ENCODE results near the gene FCER1A. TPM values are rescaled to one million over a fixed set of nuclear protein-coding genes. Genes with fewer than 3 reads are reported as not detected.

FCER1A gene
- polyA plus RNA-seq (ENCODE audit: insufficient read length in 4 of 4), result under 1 TPM; 0.27 to 0.81 (median 0.37) TPM

DNA sequence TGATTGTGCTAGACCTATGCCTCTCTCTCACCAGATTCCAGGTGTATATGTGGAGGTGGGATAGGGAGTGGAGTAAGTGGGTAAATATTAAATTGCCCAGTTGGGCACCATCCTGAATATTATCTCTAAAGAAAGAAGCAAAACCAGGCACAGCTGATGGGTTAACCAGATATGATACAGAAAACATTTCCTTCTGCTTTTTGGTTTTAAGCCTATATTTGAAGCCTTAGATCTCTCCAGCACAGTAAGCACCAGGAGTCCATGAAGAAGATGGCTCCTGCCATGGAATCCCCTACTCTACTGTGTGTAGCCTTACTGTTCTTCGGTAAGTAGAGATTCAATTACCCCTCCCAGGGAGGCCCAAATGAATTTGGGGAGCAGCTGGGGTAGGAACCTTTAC, at the start of gene FCER1A:
FCER1A (plus strand) TSS at position 242 of the 400 bp plus-strand sequence; CDS start at position 271, 29 bp downstream.
- no peak for DNase-seq (ENCODE audit: low read depth in 4 of 4, low spot score in 2 of 4)

DNA sequence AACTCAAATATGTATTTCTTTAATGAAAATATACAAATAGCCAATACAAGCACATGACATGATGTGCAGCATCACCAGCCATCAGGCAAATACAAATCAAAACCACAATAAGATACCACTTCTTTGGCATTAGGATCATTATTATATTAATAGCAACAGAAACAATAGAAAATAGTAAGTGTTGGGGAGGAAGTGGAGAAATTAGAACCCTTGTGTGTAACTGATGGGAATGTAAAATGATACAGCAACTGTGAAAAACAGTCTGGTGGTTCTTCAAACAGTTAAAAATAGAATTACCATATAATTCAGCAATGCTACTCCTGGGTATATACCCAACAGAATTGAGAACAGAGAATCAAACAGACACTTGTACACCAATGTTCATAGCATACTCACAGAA, 40.8 kb upstream of the FCER1A start:
- DNase-seq (ENCODE audit: low read depth in 4 of 4, low spot score in 2 of 4), result no peak

DNA sequence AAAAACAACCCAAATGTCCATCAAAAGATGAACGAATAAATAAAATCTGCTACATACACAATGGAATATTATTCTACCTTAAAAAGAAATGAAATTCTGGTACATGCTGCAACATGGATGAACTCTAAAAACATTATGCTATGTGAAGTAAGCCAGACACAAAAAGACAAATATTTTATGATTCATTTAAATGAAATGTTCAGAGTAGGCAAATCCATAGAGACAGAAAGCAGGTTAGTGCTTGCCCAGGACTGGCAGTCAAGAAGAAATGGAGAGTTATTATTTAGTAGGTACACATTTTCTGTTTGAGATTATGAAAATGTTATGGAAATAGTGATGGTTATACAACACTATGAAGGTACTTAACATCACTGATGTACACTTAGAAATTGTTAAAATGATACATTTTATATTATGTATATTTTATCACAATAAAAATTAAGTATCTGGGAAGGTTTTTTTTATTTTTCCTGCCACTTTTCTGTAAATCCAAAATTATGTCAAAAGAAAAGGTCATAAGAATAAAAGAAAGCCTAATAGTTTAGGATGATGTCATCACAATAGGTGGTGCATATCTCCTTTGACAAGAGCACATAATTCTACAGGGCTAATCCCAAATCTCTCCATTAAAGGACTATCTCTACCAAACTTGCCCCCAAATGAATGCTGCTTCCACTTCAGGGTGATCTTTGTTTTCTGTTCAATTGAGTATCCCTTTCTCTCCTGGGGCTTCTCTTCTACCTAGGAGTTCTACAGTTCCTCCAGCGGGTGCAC, 40.2 kb upstream of the FCER1A start:
- DNase-seq (ENCODE audit: low read depth in 4 of 4, low spot score in 2 of 4), result no peak

DNA sequence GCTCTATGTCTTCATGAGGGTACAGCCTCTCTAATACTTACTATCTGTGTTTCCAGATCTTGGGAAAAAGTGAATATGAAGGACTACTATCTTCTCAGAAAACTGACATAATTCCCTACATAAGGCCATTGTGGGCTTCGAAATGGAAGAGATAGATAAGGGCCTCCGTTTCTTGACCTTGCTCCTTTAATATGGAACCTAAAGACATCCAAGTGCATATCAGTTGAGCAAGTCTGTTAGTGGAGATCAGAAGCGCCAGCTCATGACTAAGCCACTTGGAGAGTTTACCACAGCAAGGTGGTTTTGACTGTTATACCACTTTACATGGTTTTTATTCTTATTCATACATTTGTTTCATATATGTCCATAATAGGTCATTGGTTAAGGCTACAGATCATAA, 35.3 kb upstream of the FCER1A start:
- DNase-seq (ENCODE audit: low read depth in 4 of 4, low spot score in 2 of 4), result no peak

DNA sequence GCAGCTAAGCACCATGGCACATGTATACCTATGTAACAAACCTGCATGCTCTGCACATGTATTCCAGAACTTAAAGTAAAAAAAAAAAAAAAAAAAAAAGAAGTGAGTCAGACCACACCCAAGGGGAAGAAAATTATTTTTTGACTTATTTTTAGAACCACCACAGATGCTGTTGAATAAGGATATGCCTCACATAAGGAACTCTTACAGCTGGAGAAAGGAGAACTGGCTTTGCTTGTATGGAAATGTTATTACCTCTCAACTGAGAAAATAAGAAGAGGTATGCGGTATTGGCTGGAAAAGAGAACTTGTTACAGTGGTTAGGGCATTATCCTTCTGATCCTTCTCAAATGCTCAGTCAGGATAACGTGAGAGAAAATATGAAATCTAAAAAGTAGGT, 27.5 kb upstream of the FCER1A start:
- no peak for DNase-seq (ENCODE audit: low read depth in 4 of 4, low spot score in 2 of 4)

DNA sequence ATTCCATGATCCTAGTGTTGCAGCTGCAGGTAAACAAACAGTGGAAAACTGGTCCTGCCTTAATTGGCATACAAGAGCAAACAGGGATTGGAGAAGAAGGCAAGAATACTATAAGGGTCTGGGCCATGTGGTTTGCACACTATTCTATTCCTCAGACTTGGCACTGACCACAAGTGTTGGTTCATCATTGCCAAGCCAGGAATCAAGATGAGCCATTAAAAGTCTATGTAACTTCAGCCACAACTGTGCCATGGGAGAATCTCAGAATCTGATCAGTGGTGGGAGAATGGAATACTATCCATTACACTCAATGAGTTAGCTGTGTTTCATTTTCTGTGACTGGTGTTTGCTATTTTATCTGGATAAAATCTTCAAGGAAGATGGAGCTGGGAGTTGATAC, 26.2 kb upstream of the FCER1A start:
- DNase-seq (ENCODE audit: low read depth in 4 of 4, low spot score in 2 of 4), result no peak

DNA sequence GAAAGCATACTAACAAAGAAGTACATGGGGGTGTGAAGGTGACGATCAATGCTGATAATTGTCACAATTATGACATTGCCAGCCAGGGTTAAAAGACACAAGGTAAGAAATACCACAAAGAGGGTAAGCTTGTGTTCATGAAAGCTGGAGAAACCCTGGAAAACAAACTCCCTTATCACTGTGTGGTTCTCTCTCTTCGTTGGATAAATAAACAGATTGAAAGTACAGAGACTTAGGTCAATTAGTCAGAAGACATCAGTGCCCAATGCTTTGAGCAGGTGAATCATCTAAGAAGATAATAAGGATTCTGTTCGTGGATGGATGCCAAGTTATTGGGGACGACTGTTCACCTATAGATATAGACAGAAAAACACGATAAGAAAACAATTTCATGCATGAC, 22.4 kb upstream of the FCER1A start:
- DNase-seq (ENCODE audit: low read depth in 4 of 4, low spot score in 2 of 4), result no peak

DNA sequence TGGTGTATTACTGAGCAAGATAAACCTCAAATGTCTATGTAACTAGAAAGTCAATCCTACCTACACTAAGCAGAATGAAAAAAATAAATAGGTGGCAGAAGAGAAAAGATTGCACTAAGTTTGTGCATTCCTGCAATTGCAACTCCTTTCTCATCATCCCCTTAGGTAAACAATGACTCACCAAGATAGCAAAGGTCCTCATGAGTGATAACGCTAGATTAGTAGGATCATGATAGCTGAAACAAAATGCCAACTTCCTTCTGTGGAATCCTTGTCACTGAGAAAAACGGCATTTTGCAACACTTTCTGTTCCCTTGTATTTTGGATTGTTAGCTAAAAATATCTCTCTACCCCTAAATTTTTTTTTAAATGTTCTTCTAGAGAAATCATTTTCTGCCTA, 20.0 kb upstream of the FCER1A start:
- DNase-seq (ENCODE audit: low read depth in 4 of 4, low spot score in 2 of 4), result no peak

DNA sequence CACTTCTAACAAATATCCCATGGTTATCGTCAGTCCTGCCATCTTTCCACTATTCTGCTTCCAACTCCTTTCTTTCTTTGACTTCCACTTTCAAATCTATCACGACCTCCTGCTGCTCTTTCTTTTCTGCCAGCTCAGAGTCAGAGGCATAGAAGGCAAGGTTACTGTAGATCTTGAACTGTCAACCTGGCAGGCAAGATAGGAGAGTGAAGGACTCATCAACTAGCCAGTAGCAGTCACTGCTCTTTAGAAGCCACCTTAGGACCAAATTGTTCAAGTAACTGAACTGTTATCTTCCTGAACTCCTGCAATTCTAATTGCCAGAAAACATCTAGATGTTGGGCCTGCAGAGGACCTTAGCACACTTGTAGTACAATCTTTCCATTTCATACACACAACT, 13.1 kb upstream of the FCER1A start:
- no peak for DNase-seq (ENCODE audit: low read depth in 4 of 4, low spot score in 2 of 4)

DNA sequence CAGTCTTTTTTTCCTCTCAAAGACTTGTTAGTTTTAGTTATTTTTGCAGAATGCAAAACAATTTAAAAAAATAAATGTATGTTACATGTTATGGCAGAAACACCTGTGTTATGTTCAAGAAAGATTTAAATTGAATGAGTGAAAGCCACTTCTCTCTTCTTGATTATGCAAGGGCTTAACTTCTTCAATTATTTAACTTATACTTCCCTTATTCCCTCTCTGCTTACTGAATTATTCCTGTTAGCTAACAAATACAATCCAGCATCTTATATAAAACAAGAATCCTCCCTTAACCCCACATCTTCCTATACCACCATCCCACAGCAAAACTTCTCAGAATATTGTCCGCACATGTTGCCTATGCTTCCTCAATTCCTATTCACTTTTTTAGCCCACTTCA, 10.7 kb upstream of the FCER1A start:
- no peak for DNase-seq (ENCODE audit: low read depth in 4 of 4, low spot score in 2 of 4)

DNA sequence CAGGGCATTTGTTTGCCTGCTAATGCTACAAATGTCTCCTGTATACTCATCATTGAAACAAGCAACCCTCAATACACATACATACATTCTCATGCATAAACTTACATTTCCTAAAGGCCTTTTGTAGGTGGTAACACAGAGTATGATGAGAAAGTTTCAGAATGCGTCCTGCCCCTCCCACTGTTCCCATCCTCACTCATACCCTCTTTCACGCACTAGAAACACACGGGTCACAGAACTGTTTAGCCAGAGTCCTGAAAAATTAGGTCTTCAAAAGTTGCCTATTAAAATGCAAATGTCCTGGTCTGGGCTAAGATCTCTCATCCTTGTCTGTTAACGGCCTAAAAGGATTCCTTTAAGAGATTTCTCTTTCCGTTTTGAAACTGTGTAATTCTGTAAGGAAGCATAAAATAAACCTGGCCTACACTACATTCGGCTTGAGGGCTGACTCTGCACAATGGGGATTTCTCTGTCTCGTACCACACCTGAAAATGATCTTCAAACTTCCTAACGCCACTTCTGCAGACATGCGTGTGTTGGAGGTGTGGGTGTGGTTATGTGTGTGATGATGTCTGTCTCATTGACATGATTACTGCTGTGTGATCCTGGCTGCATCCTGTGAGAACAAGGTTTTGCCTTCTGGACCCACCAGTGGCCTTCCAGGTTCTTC, 5.3 kb upstream of the FCER1A start:
- no peak for DNase-seq (ENCODE audit: low read depth in 4 of 4, low spot score in 2 of 4)

DNA sequence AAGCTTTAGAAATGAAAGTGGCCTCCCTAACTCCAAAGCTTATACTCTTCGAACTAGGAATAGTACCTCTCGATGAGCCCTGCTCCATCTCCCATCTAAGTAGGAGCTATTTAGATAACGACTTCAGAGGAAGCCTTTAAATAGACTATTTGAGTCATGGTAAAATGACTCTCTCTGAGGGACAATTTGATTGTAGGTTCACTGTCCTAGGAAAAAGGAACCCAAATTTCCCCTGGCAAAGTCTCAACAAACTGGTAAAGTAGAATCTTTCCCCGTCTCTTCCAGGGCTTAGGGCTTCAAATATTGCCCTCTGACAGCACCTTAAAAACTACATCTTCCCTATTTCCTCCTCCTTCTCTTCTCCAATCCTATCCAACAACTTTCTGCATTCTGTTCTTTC, 2.0 kb upstream of the FCER1A start:
- DNase-seq (ENCODE audit: low read depth in 4 of 4, low spot score in 2 of 4), result no peak

DNA sequence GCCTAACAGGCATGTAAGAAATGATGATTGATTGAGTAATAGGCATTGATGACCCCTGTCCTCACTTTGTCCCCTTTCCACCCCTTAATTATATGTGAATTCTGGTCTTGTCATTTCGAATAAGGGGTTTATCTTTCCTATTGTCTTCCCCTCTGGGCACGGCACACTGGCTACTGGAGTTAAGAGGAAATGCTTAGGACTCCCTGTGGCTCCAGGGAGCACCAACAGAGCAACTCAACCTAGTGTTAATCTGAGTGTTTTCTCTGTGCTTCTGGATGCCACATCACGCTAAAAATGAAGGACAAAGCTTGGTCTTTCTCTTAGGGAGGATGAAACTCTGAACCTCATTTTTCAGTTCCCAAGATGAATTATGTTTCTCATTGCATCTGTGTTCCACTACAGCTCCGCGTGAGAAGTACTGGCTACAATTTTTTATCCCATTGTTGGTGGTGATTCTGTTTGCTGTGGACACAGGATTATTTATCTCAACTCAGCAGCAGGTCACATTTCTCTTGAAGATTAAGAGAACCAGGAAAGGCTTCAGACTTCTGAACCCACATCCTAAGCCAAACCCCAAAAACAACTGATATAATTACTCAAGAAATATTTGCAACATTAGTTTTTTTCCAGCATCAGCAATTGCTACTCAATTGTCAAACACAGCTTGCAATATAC, 5.3 kb downstream of the FCER1A start:
- no peak for DNase-seq (ENCODE audit: low read depth in 4 of 4, low spot score in 2 of 4)

DNA sequence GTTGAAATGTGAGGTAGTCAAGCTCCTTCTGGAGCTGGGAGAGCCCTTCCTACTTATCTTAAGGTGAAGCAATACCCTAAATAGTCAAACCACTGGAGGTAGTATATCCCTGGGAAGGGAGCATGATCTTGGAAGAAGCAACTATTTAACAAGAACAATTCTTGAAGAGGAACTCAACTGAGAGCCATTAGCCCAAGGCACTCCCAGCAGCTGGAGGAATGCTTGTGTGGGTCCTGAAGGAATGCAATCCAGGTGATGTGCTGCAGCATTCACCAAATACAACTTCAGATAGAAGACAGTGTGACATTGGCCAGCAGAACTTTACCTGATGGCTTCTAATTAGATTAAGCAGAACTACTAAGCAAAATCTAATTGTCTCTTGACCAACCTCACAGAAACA, 9.5 kb downstream of the FCER1A start:
- DNase-seq (ENCODE audit: low read depth in 4 of 4, low spot score in 2 of 4), result no peak

DNA sequence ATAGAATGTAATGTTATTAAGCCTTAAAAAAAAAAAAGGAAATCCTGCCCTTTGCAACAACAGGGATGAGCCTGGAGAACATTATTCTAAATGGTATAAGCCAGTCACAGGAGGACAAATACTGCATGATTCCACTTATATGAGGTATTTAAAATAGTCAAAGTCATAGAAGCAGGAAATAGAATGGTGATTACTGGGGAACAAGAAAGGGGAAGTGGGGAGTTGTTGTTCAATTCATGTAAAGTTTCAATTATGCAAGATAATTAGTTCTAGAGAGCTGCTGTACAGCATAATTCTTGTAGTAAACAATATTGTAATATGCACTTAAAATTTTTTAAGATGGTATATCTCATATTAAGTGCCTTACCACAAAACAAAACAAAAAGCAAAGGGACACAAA, 13.2 kb downstream of the FCER1A start:
- no peak for DNase-seq (ENCODE audit: low read depth in 4 of 4, low spot score in 2 of 4)

DNA sequence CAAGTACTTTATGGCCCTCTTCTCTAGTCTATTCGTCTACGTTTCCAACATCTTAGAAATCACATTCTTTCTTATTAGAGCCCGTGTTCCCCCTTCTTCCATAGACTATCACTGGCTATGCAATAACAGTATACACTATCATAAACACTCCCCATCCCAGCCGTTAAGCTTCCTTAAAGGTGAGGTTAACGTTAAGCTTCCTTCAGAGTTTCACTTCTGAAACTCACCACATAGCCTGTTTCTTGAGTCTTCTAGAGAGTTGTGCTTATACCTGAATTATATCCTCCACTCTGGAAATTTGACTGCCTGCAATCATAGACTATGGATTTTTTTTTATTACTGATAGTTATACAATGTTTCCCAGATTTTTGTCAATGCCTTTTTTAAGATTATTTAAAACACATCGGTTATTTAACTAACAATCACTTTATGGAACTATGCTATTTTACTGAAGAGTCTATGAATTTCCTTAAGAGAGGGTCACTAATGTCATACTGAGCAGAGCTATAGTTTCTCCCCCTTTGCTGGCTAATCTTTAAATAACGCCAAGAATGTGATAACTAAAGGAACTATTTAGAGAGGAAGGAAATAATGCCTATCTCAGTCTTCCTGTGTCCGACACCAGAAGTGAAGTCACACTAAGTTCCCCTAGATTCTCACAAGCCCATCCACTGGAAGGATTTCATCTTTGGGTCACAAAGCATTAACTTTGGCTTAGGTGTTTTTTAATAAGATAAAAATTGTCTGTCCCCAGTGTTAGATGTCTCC, 16.8 kb downstream of the FCER1A start:
- DNase-seq (ENCODE audit: low read depth in 4 of 4, low spot score in 2 of 4), result no peak

DNA sequence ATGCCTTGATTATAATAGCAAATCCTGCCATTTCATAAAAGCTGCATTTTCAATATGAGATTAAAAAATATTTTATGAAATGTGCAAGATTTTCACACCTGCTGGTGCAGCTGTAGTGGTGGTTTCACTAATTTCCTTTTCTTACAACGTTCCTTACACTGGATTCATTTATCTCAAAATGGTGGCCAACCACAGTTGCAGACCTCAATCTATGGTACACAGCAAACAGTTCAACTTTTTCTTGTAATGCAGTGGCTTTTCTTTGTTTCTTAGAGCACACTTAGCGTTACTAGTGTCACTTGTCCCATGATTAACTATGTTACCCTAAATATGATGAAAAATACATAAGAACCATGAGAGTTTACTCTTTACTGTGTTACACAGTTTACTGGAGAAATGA, 32.7 kb downstream of the FCER1A start:
- no peak for DNase-seq (ENCODE audit: low read depth in 4 of 4, low spot score in 2 of 4)

DNA sequence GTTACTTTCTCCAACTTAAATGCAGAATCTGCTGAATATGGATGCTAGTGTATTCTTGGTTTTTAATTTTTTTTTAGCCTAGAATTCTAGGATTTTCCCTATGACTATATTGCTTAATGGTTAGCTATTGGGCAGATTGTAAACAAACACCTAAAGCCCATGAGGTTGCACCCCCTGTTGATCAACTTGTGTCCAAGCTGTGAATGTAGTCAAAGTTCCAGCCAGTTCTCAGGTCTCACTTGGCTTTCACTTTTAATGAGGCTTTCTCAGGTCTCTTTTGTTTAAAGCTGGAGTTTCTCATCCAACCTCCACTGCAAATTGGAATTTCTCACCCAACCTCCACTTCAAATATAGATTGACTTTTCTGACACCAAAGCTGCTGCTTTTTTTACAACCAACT, 35.9 kb downstream of the FCER1A start:
- no peak for DNase-seq (ENCODE audit: low read depth in 4 of 4, low spot score in 2 of 4)

DNA sequence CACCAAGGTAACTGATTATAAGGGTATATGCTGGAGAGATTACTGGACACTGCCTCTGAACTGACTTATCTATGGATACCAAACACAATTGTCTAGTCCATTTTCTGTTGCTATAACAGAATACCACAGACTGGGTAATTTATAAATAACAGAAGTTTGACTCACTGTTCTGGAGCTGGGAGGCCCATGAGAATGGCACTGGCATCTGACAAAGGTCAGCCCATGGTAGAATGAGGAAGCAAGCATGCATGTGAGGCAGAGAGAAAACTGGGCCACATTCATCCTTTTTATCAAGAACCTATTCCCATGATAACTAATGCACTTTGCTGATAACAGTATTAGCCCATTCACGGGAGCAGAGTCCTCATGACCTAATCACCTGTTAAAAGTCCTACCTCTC, 37.4 kb downstream of the FCER1A start:
- no peak for DNase-seq (ENCODE audit: low read depth in 4 of 4, low spot score in 2 of 4)

DNA sequence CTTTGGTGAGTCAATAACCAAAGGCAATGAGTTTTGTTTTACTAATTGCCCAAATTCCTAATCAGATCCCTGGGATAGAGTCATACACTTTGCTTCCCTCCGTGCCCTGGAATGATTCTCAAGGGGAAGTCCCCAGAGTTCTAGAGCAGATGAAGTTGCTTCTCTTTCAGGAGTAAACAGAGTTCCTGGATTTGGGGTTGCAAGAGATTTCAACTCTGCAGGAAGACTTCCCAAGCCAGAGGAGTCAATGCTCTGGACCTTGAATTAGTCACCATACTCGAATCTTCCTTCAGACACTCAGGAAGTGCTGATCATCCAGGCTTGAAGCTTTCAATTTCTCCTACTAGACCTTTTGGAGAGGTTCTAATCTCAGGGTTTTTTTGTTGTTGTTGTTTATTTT, 39.6 kb downstream of the FCER1A start:
- no peak for DNase-seq (ENCODE audit: low read depth in 4 of 4, low spot score in 2 of 4)

Data from left renal cortex interstitium (tissue), 4 donors.